SK-N-SH (cell line): ENCODE results near the gene ZCWPW2. TPM values are rescaled to one million over a fixed set of nuclear protein-coding genes. Genes with fewer than 3 reads are reported as not detected.

Experiments used
- CTCF ChIA-PET: fragments of 300-600, 350-600 bp; formaldehyde crosslinking; extraction: SDS; loops from one replicate; lab custom pipeline; 2021; lab: Yijun Ruan, JAX
- POLR2A ChIA-PET: fragments of 350-600 bp; sonication (Branson Sonifier 250); formaldehyde crosslinking; extraction: SDS; loops from one replicate; lab custom pipeline; 2020; ENCODE audit warnings: antibody characterized with exemption, inconsistent platforms; lab: Yijun Ruan, JAX
- DNase-seq: peaks from one replicate; pipeline ENCODE4 v3.0.0; 2012
- H2AFZ ChIP-seq: fragments of 200-600 bp; sonication (generic); 2 replicates; pipeline ENCODE4 v1.8.1; 2016; ENCODE audit warnings: antibody characterized with exemption, mild to moderate bottlenecking, low read depth
- H3F3A ChIP-seq: fragments of 200-600 bp; sonication (generic); replicated peaks from 2 replicates; pipeline ENCODE3; 2016; ENCODE audit warnings: antibody characterized with exemption, mild to moderate bottlenecking; ENCODE audit not compliant: insufficient read depth
- H3K27ac ChIP-seq, 2 experiments: fragments of 200-500 bp in 1 of 2; fragments of 200-600 bp in 1 of 2; sonication (Bioruptor generic) in 1 of 2; sonication (generic), shearing (Covaris generic) in 1 of 2; 2 replicates each; pipeline versions ENCODE4 v1.5.1 to v1.6.1; 2014 to 2016; ENCODE audit warnings: low read depth in 2 of 2, inconsistent platforms in 1 of 2, low read length in 1 of 2, mild to moderate bottlenecking in 1 of 2, mixed read lengths in 1 of 2
- H3K27me3 ChIP-seq: fragments of 200-600 bp; sonication (generic), shearing (Covaris generic); 2 replicates; pipeline ENCODE4 v1.6.1; 2016; ENCODE audit warnings: mixed run types; ENCODE audit not compliant: insufficient read depth
- H3K36me3 ChIP-seq, 2 experiments: fragments of 200-500 bp in 1 of 2; fragments of 200-600 bp in 1 of 2; sonication (Bioruptor generic) in 1 of 2; sonication (generic) in 1 of 2; replicated peaks in 1 of 2; 2 replicates each; pipeline versions ENCODE3 to v1.5.1; 2014 to 2016; ENCODE audit warnings: low read length in 1 of 2, mild to moderate bottlenecking in 1 of 2; ENCODE audit not compliant: insufficient read depth in 2 of 2, control insufficient read depth in 1 of 2
- H3K4me1 ChIP-seq, 2 experiments: fragments of 200-500 bp in 1 of 2; fragments of 200-600 bp in 1 of 2; sonication (Bioruptor generic) in 1 of 2; sonication (generic), shearing (Covaris generic) in 1 of 2; 2 replicates each; pipeline versions ENCODE4 v1.5.1 to v1.6.1; 2014 to 2016; ENCODE audit warnings: low read depth in 1 of 2, low read length in 1 of 2, mixed run types in 1 of 2; ENCODE audit not compliant: insufficient read depth in 2 of 2, control insufficient read depth in 1 of 2
- H3K4me2 ChIP-seq: fragments of 200-600 bp; sonication (generic), shearing (Covaris generic); 2 replicates; pipeline ENCODE4 v1.6.1; 2017; ENCODE audit warnings: mixed run types
- H3K4me3 ChIP-seq, 2 experiments: fragments of 200-500 bp in 1 of 2; fragments of 200-600 bp in 1 of 2; sonication (Bioruptor generic) in 1 of 2; sonication (generic), shearing (Covaris generic) in 1 of 2; 2 replicates each; pipeline versions ENCODE4 v1.5.1 to v1.8.1; 2014 to 2016; ENCODE audit warnings: low read depth in 2 of 2, inconsistent platforms in 1 of 2, low read length in 1 of 2, mild to moderate bottlenecking in 1 of 2, mixed read lengths in 1 of 2, moderate library complexity in 1 of 2
- H3K79me2 ChIP-seq: fragments of 200-600 bp; sonication (generic); 2 replicates; pipeline ENCODE4 v1.8.1; 2017; ENCODE audit warnings: mild to moderate bottlenecking; ENCODE audit not compliant: insufficient read depth
- H3K9ac ChIP-seq: fragments of 200-600 bp; sonication (generic); 2 replicates; pipeline ENCODE4 v1.6.1; 2017; ENCODE audit warnings: mixed run types
- H3K9me2 ChIP-seq: fragments of 200-600 bp; sonication (generic); 2 replicates; pipeline ENCODE4 v1.6.1; 2017; ENCODE audit warnings: mixed run types
- H3K9me3 ChIP-seq: fragments of 200-600 bp; sonication (generic); 2 replicates; pipeline ENCODE4 v1.6.1; 2017; ENCODE audit warnings: mixed run types, mild to moderate bottlenecking, moderate library complexity
- H4K20me1 ChIP-seq: fragments of 200-600 bp; sonication (generic); 2 replicates; pipeline ENCODE4 v1.6.1; 2017; ENCODE audit warnings: mild to moderate bottlenecking, mixed run types; ENCODE audit not compliant: insufficient read depth
- CHD2 ChIP-seq: fragments of 150-350 bp; IDR thresholded peaks from 2 replicates; pipeline ENCODE4 v1.6.1; 2018; ENCODE audit warnings: low read length; ENCODE audit not compliant: partially characterized antibody
- EP300 ChIP-seq, 2 experiments: IDR thresholded peaks; 2 replicates each; pipeline versions ENCODE4 v1.4.0 to v1.6.1; 2012; ENCODE audit warnings: borderline replicate concordance in 1 of 2, low read depth in 1 of 2, low read length in 1 of 2
- EZH2phosphoT487 ChIP-seq: fragments of 200-600 bp; sonication (generic); IDR thresholded peaks from 2 replicates; pipeline ENCODE4 v1.6.1; 2017; ENCODE audit warnings: low read depth, mixed run types, mild to moderate bottlenecking, antibody characterized with exemption, moderate library complexity, borderline replicate concordance
- FOSL2 ChIP-seq: IDR thresholded peaks from 2 replicates; pipeline ENCODE4 v1.4.0; 2012; ENCODE audit warnings: low read depth, mild to moderate bottlenecking, moderate library complexity, borderline replicate concordance
- IRF3 ChIP-seq: fragments of 150-350 bp; IDR thresholded peaks from 2 replicates; pipeline ENCODE4 v1.6.1; 2016; ENCODE audit warnings: mild to moderate bottlenecking, low read depth, low read length
- JUND ChIP-seq: IDR thresholded peaks from 2 replicates; pipeline ENCODE4 v1.4.0; 2012
- MEF2A ChIP-seq: IDR thresholded peaks from 2 replicates; pipeline ENCODE4 v1.4.0; 2012; ENCODE audit warnings: low read depth, borderline replicate concordance
- MXI1 ChIP-seq: IDR thresholded peaks from 2 replicates; pipeline ENCODE4 v1.6.1; 2012; ENCODE audit warnings: mild to moderate bottlenecking, low read depth, low read length, improper control_type of control experiment
- NFIC ChIP-seq: IDR thresholded peaks from 2 replicates; pipeline ENCODE4 v1.4.0; 2012; ENCODE audit warnings: borderline replicate concordance
- NRF1 ChIP-seq: IDR thresholded peaks from 2 replicates; pipeline ENCODE4 v1.6.1; 2012; ENCODE audit warnings: low read depth, mild to moderate bottlenecking, low read length
- POLR2AphosphoS5 ChIP-seq: IDR thresholded peaks from 2 replicates; pipeline ENCODE4 v1.6.1; 2012; ENCODE audit warnings: low read depth, low read length
- RCOR1 ChIP-seq: fragments of 150-350 bp; IDR thresholded peaks from 2 replicates; pipeline ENCODE4 v1.6.1; 2017; ENCODE audit warnings: antibody characterized with exemption, low read length
- REST ChIP-seq: IDR thresholded peaks from 2 replicates; pipeline ENCODE4 v1.6.1; 2012; ENCODE audit warnings: mild to moderate bottlenecking, low read depth, low read length, moderate library complexity
- TCF12 ChIP-seq: IDR thresholded peaks from 2 replicates; pipeline ENCODE4 v1.4.0; 2012
- TEAD4 ChIP-seq: IDR thresholded peaks from 2 replicates; pipeline ENCODE4 v1.4.0; 2012; ENCODE audit warnings: mild to moderate bottlenecking, borderline replicate concordance; ENCODE audit not compliant: insufficient read depth
- USF2 ChIP-seq: fragments of 150-350 bp; IDR thresholded peaks from 2 replicates; pipeline ENCODE4 v1.6.1; 2017; ENCODE audit warnings: antibody characterized with exemption, low read length, low read depth, borderline replicate concordance
- YY1 ChIP-seq: IDR thresholded peaks from 2 replicates; pipeline ENCODE4 v1.4.0; 2012; ENCODE audit warnings: low read depth, mild to moderate bottlenecking
- ZBTB33 ChIP-seq: IDR thresholded peaks from 2 replicates; pipeline ENCODE4 v1.4.0; 2012; ENCODE audit warnings: low read depth, borderline replicate concordance
- WGBS: methylation state at CpG from one replicate; pipeline ENCODE4 v1.1.6; 2017; ENCODE audit warnings: low lambda C conversion rate; 5-methylcytosine and 5-hydroxymethylcytosine counted together
- polyA plus RNA-seq, 3 experiments: library from polyadenylated mRNA; depleted of rRNA; stranded (reverse); fragments of >200 nt; gene quantifications; 2 replicates each; pipeline ENCODE4 v1.2.3, GENCODE V29; 2012

The ZCWPW2 gene
- polyA plus RNA-seq, 1 of the 3 experiments (the other 2 are of a cell fraction): 0.13 TPM

- Histone ChIP-seq H2AFZ (no peak overlapping the region), H3F3A (no peaks in the 10 kb centered on the region), H3K4me1 (no peaks in the 10 kb centered on the region; a peak in 1 of 4 replicates), H4K20me1 (no peaks in the 10 kb centered on the region), H3K36me3 (no peaks in the 10 kb centered on the region), H3K79me2 (no peaks in the 10 kb centered on the region), H3K4me2 (no peak overlapping the region), H3K27ac (no peak overlapping the region), H3K9me2 (no peaks in the 10 kb centered on the region), H3K4me3 (no peak overlapping the region), H3K9me3 (no peaks in the 10 kb centered on the region), H3K9ac (no peak overlapping the region), H3K27me3 (no peaks in the 10 kb centered on the region)
- ChIA-PET CTCF (interaction anchor here (1.2 kb wide), 1 partner anchor 36 kb away, joined by 3 read pairs; no protein-coding TSS in a partner anchor), POLR2A (no interaction called here)
- TF ChIP-seq TCF12: no peak
- TF ChIP-seq EP300 (IDR thresholded peaks at IDR 0.05; ENCODE audit: borderline replicate concordance in 1 of 2, low read depth in 1 of 2, low read length in 1 of 2): no peak
- TF ChIP-seq MXI1: no peak
- TF ChIP-seq RCOR1: no peak
- no peak for TF ChIP-seq FOSL2
- TF ChIP-seq YY1: no peak
- no peak for TF ChIP-seq TEAD4
- no peak for TF ChIP-seq ZBTB33
- TF ChIP-seq IRF3: no peak
- no peak for TF ChIP-seq POLR2AphosphoS5
- TF ChIP-seq NFIC: no peak
- no peak for DNase-seq
- WGBS: 20% methylated on average over 2 of the region's 2 CpGs
These were observed 199.2 kb downstream of the ZCWPW2 start for GRCh38 chr3:28547677-28548076.

- Histone ChIP-seq H3F3A (no peaks in the 10 kb centered on the region), H3K9me3 (no peaks in the 10 kb centered on the region), H3K27me3 (no peaks in the 10 kb centered on the region), H3K27ac (no peak overlapping the region), H3K9ac (no peak overlapping the region), H3K9me2 (no peaks in the 10 kb centered on the region), H2AFZ (no peak overlapping the region), H3K36me3 (no peaks in the 10 kb centered on the region), H3K79me2 (no peaks in the 10 kb centered on the region), H3K4me1 (no peaks in the 10 kb centered on the region), H4K20me1 (no peaks in the 10 kb centered on the region), H3K4me3 (no peak overlapping the region), H3K4me2 (no peak overlapping the region)
- CTCF ChIA-PET: interaction anchor here (0.7 kb wide), 1 partner anchor 291 kb away, joined by 3 read pairs; no protein-coding TSS in a partner anchor
- no peak for DNase-seq
- POLR2A ChIA-PET: no interaction called here
- WGBS: 27% methylated on average over 3 of the region's 3 CpGs
- TF ChIP-seq NRF1 (no peak), JUND (no peak), MEF2A (no peak), EZH2phosphoT487 (no peak), REST (no peak), CHD2 (no peak), ZBTB33 (no peak), USF2 (no peak), MXI1 (no peak), TCF12 (no peak)
These were observed 204.7 kb downstream of the ZCWPW2 start for GRCh38 chr3:28553175-28553574.
